GM19463 (cell line): Measurements from ENCODE around the gene SHC3.
A peak's percentile ranks its signal among the peaks of the same experiment; 100 is the strongest.

Source experiments
- ATAC-seq: cut with Tn5 transposase; IDR thresholded peaks from one replicate; pipeline ENCODE4 v1.9.1; 2021; ENCODE audit warnings: mild to moderate bottlenecking, moderate library complexity; ENCODE audit not compliant: unreplicated experiment

Gene SHC3

DNA sequence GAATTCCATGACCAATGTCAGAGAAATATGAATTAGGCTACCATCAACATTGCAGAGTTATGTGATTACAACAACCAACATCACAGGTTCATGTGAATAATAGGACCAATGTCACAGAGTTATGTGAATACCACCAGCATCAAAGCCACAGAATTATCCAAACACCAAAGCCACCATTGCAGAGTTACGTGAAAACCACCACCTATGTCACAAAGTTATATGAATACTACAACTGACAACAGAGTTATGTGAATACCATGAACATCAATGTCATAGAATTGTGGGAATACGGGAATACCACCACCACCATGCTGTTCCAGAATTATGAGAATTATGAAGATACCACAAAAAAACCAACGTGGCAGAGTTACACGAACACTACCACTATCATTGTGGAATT, 64.8 kb downstream of the SHC3 start:
- ATAC-seq = no peak

DNA sequence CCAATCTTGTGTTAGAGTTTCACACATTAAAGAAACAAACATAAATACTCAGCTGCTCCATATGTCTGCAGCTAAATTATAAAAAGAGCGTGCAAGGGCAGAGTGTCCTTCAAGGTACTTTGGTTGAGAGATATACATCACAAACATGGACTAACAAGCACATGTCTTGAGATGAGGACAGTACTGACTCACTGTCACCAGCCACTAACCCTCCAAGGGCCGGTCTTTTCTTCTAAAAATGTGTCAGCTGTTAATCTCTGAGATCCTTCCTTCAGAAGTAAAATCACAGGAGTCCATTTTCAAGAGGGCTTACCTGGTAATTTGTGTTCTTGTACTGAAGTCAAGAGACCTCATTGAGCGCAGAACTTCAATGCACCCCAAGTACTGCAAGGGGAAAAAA, 66.4 kb downstream of the SHC3 start:
- ATAC-seq = no peak

- ATAC-seq = no peak
Observed at GRCh38 chr9:89109666-89110065, 69.0 kb downstream of the SHC3 start.

DNA sequence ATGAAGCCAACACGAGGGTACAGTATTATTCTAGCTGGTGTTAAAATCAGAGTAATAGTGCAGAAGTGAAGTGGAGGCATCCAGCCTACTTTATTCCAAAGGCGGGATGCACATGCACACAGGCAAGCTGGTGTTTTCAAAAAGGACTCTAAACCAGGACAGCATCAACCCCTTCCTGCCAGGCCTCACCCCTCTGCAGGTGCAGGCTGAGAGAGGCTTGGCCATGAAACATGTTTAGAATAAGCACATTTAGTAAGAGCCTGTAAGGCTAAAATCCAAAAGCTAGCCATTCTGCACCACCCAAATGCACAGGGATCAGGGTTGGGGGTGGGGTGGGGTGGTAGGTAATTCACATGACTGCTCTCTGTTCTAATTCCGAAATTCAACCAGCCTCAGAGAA, 71.2 kb downstream of the SHC3 start:
- ATAC-seq = no peak

DNA sequence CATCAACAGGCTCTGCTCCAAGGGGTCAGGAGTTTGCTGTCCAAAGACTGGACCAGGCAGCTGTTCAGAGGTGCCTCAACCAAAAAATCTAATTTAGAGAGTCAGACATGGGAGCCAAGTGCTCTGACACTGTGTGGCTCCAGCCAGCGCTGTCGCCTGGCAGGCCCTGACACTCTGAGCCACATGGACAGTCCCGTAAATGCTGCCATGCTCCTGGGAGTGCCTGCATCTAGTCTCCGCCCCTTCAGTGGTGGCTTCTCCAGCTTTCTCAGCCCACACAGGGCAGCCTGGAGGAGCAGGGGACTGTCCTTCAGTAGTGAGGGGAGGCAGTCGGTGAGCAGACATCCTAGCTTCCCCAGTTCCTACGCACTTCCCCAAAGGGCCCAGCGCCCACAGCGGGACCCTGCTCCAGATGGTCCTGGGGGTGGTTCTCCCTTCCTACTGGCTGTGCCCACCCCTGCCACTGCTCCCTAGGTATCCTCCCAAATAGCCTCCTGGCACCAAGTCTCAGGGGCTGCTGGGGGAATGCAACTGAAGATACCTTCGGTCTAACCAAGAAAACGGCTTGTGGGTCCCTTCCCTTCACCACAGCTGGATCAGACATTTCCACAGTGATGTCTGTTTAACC, 72.3 kb downstream of the SHC3 start:
- no peak for ATAC-seq

DNA sequence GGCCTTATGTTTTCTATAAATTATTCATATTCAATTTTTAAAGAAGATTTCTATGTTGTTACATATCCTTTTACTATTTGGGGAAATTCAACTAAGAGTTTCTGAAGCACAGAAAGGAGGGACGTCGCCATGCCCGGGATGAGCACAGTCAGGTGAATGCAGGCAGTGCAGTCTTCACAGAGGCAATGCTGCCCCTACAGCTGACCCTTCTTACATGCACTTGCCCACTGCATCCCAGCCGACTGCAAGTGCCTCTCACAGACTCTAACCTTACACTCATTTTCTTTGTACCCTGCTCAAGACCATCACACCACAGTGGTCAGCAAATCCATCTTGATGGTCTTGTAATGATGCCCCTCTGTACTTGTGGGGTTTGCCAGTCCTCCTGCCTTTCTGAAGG, 73.8 kb downstream of the SHC3 start:
- no peak for ATAC-seq

DNA sequence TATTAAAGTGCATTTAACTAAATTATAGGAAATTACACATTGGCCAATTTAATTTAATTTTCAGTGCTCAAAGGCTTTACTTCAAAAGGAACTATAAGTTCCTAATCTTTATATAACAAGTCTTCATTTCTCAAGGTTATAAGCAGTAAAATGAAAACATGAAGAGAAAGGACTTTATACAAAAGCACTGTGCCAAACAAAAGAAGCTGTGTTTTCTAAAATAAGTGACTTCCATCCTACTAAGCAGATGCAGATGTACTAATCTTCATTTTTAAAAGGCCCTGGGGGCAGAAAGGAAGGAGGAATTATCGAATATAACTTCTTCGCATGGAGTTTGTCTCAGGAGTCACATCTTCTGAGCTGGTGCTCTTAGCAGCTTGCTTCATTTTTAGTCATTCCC, 81.4 kb downstream of the SHC3 start:
- ATAC-seq = no peak

GRCh38 chr9:89096807-89097206, 81.8 kb downstream of the SHC3 start:
- ATAC-seq = no peak

- no peak for ATAC-seq
Observed at GRCh38 chr9:89095761-89096528, 82.7 kb downstream of the SHC3 start.

GRCh38 chr9:89093201-89093975, 85.2 kb downstream of the SHC3 start:
- no peak for ATAC-seq

DNA sequence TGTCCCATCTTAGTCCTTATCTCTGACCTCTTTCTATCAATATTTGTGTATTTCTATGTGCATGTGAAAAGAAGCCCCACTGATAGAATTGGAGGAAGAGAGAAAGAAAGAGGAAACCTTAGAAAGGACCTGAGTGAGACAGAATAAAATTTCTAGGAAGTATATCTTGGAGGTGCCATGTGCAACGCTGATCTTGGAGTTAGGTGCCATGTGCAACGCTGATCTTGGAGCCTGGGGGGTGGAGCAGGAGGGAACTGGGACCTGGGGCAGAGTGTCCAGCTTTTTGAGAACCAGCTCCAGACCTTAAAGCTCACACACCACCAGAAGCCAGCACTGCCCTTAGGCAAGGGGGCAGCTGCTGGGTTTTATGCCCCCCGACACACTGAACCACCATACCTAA, 89.4 kb downstream of the SHC3 start:
- no peak for ATAC-seq

DNA sequence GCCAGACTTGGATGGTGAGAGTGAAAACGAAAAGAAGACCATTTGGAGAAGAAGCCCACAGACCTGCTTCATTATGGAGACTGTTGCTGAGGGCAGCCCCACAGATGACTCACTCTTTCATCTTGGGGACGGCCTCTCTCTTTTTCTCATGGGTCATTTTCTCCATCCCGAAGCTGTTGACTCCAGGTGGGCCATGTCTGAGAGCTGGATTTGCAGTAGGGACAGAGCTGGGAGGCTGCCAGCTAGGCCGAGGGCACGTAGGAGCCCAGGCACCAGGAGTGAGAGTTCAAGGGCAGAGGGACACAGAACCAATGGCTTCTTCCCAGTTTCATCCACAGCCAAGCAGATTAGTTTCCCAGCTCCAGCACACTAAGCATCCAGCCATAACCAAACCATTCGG, 95.0 kb downstream of the SHC3 start:
- ATAC-seq = no peak

GRCh38 chr9:89080193-89080592, 98.4 kb downstream of the SHC3 start:
- ATAC-seq = no peak

DNA sequence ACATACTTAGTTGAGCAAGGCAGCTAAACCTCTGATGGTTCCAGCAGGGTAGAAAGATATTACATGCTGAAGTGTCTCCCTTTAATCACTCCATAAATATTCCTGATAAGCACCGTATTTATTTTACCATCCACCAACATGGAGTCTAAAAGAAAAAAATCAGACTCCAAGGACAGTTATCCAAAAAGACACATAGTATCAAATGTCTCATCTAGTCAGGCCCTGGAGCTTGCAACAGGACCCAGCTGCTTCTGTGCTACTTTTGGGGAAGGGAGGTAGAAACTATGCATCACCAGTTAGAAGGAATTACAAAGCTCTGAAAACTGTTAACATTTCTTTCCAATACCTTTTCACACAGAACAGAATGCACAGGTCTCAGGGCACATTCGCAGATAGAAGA, 99.2 kb downstream of the SHC3 start:
- no peak for ATAC-seq

- no peak for ATAC-seq
Observed at GRCh38 chr9:89078860-89079259, 99.8 kb downstream of the SHC3 start.

DNA sequence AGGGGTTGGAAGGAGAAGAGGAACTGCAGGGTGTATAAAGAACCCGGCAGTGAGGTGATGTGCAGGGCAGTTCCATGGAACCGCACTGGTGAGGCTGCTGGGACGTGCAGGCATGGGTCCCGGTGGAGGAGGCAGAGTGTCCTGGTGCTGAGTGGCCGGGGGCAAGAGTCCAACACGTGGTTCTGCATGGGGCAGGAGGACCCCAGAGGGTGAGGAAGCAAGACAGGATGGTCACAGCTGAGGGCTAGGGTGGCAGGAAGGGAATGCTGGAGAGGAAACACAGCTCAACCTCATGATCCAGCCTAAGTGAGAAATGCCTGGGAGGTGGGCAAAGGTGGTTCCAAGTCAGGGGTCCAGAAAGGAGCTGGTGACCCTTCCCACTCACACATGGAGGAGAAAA, 100.2 kb downstream of the SHC3 start:
- ATAC-seq = no peak

DNA sequence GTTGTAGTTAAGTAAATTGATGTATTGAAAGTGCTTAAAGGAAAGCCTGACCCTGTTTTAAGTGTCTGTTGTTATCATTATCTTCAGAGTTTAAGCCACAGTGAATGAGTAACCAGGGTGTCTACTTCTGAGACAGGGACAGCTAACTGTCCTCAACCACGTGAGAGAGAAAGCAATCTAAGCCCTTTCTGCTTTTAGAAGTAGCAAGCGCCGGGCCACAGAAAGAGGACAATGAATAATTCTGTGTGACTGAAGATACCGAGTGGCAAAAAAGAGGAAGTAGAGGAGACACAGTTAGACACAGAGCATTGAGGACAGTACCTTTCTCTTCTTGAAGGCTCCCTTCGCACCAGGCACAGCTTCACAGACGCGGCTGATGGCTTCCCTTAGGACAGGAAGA, 101.1 kb downstream of the SHC3 start:
- ATAC-seq = peak; percentile 82

- ATAC-seq = no peak
Observed at GRCh38 chr9:89073397-89073796, 105.2 kb downstream of the SHC3 start.

GRCh38 chr9:89071591-89071990, 107.0 kb downstream of the SHC3 start:
- ATAC-seq = no peak

DNA sequence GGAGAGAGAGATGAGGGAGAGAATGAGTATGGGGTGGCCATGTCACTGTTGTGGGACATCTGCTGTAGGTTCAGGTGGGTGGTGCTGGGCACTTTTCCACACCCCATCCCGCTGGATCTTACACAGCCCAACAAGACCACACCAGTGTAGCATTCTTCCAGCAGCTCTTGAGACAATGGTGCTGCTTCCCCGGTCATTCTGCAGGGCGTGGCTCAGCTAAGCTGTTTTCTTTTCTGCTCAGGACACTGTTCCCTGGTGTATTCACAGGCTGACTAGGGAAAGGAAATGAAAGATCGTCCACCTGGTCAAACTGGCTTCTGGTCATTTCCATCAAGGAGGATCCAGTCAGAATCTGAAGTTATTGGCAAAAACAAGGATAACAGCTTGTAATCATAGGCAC, 111.8 kb downstream of the SHC3 start:
- no peak for ATAC-seq

GRCh38 chr9:89065921-89066320, 112.7 kb downstream of the SHC3 start:
- no peak for ATAC-seq

DNA sequence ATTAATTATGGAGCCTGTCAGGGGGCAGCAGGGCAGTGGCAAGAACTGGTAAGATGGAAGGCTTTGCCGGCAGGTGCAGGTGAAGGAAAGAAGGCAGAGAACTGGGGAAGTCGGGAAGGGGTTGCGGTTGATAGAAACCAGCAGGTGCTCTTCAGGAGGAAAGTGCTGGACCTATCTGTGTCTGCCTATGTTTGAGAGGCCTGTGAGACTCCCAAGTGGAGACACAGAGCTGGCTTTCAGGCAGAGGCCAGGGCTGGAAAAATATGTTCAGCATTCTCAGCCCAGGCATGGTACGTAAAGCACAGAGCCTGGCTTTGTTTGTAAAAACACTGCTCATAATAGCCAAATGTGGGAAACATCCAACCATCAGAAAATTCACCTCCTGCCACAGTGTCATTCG, 117.8 kb downstream of the SHC3 start:
- no peak for ATAC-seq
